Karpas-422 (cell line): ENCODE results near the gene CCDC66. TPM values are rescaled to one million over a fixed set of nuclear protein-coding genes. Genes with fewer than 3 reads are reported as not detected.

Source experiments
- DNase-seq: peaks from one replicate; pipeline ENCODE4 v3.0.0-alpha.2; 2015
- H2AFZ ChIP-seq: fragments of 200-600 bp; sonication (generic); 2 replicates; pipeline ENCODE4 v1.6.1; 2014; ENCODE audit warnings: antibody characterized with exemption, low read length, mixed read lengths
- H3K27ac ChIP-seq: fragments of 200-600 bp; sonication (generic); 2 replicates; pipeline ENCODE4 v1.5.1; 2014; ENCODE audit warnings: mild to moderate bottlenecking, low read length, moderate library complexity
- H3K27me3 ChIP-seq: fragments of 200-600 bp; sonication (generic); 2 replicates; pipeline ENCODE4 v1.6.1; 2014; ENCODE audit warnings: low read length, mixed read lengths
- H3K36me3 ChIP-seq: fragments of 200-600 bp; sonication (generic); 2 replicates; pipeline ENCODE4 v1.6.1; 2014; ENCODE audit warnings: low read length, mixed read lengths; ENCODE audit not compliant: insufficient read depth
- H3K4me1 ChIP-seq: fragments of 200-600 bp; sonication (generic); 2 replicates; pipeline ENCODE4 v1.6.1; 2014; ENCODE audit warnings: mild to moderate bottlenecking, low read length, mixed read lengths
- H3K4me2 ChIP-seq: fragments of 200-600 bp; sonication (generic); 2 replicates; pipeline ENCODE4 v1.6.1; 2014; ENCODE audit warnings: low read length, low read depth, mild to moderate bottlenecking; ENCODE audit not compliant: poor library complexity, severe bottlenecking
- H3K4me3 ChIP-seq: fragments of 200-600 bp; sonication (generic); 2 replicates; pipeline ENCODE4 v1.5.1; 2014; ENCODE audit warnings: mild to moderate bottlenecking, antibody characterized with exemption, low read length, mixed read lengths
- H3K79me2 ChIP-seq: fragments of 200-600 bp; sonication (generic); 2 replicates; pipeline ENCODE4 v1.6.1; 2014; ENCODE audit warnings: mild to moderate bottlenecking, low read length, mixed read lengths
- H3K9ac ChIP-seq: fragments of 200-600 bp; sonication (generic); 2 replicates; pipeline ENCODE4 v1.6.0; 2014; ENCODE audit warnings: low read length
- H3K9me2 ChIP-seq: fragments of 200-600 bp; sonication (generic), shearing (Covaris generic); replicated peaks from 2 replicates; pipeline ENCODE4 v1.6.0; 2014; ENCODE audit warnings: mild to moderate bottlenecking, low read length, moderate library complexity; ENCODE audit not compliant: insufficient read depth
- H3K9me3 ChIP-seq: fragments of 300-700, 200-600 bp; sonication (generic); 2 replicates; pipeline ENCODE4 v1.6.1; 2014; ENCODE audit warnings: low read length, mixed read lengths
- H4K20me1 ChIP-seq: fragments of 200-600 bp; sonication (generic); 2 replicates; pipeline ENCODE4 v1.6.1; 2014; ENCODE audit warnings: mild to moderate bottlenecking, antibody characterized with exemption, low read length, low read depth; ENCODE audit not compliant: insufficient read depth
- total RNA-seq: library from RNA; depleted of rRNA; stranded (reverse); fragments of >200 nt; shearing (Covaris generic); gene quantifications from 2 replicates; pipeline ENCODE4 v1.2.3, GENCODE V29; 2014; ENCODE audit warnings: low replicate concordance

Gene CCDC66
- total RNA-seq, 1 experiment from 2014 or later: 103 TPM

DNA sequence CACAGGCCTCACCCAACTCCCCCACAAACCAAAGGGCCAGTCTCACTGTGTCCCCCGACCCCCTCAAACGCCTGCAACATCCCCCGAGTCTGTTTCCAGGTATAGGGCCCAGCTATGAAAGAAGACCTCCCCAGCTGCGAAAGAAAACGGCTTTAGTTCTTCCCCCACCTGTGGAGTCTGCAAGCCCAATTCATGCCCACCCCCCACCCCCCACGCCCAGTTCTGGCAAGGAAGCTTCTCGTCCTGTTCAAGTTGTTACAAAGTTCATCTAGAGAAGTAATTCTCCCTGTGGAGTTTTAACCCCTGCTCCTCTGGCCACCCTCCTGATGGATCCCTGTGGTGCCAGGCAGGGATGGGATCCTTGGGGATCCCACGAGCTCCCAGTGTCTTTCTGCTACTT lies 54.4 kb downstream of the CCDC66 start:
- Histone ChIP-seq H3K4me2 (no peak overlapping the region), H3K9me3 (no peaks in the 10 kb centered on the region), H3K36me3 (peaks cover 38% of the 10 kb centered on the region), H3K27ac (no peak overlapping the region), H3K9me2 (no peaks in the 10 kb centered on the region), H2AFZ (no peak overlapping the region), H3K4me3 (no peak overlapping the region), H3K4me1 (no peaks in the 10 kb centered on the region), H3K27me3 (no peaks in the 10 kb centered on the region), H4K20me1 (no peaks in the 10 kb centered on the region), H3K9ac (no peak overlapping the region), H3K79me2 (peaks cover 61% of the 10 kb centered on the region)
- no peak for DNase-seq

DNA sequence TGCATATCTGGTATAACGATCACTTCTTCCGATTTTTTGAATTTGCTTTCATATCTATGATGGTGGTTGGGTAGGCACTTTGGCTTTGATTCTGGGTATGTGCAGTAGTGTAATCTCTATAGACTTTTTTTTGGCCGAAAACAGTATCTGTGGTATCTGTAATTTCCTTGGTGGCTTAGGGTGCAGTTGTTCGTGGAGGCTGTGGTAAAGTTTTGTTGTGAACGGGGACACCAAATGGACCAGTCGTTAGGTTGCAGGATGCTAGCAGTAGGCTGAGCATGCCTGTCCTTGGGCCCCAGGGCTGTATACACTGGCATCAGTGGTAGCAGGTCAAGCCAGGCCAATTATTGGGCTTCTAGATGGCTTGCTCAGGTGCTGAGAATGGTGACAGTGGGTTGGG lies 55.2 kb downstream of the CCDC66 start:
- Histone ChIP-seq H3K4me2 (no peak overlapping the region), H3K4me3 (no peak overlapping the region), H3K9me3 (no peaks in the 10 kb centered on the region), H4K20me1 (no peaks in the 10 kb centered on the region), H3K27ac (no peak overlapping the region), H3K9ac (no peak overlapping the region), H2AFZ (no peak overlapping the region), H3K79me2 (peaks cover 60% of the 10 kb centered on the region), H3K4me1 (no peaks in the 10 kb centered on the region), H3K9me2 (no peaks in the 10 kb centered on the region), H3K27me3 (no peaks in the 10 kb centered on the region), H3K36me3 (peaks cover 46% of the 10 kb centered on the region)
- no peak for DNase-seq

DNA sequence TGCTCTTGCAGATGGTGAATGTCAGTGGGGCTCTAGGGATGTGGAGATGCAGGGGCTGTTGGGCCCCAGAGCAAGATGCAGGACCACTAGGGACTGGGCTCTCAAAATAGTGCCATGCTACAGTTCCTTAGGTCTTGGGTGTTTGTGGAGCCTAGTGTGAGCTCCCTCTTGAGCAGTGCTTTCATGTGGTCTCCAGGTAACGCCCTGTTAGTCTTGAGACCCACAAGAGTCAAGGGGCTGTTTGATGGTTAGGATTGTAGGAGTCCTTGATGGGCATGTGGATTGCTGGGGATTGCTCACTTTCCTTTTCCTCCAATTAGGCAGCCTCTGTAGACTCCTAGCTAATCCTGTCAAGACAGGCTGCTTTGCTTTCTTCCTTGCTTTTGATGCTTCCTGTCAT lies 56.0 kb downstream of the CCDC66 start:
- Histone ChIP-seq H3K36me3 (peaks cover 54% of the 10 kb centered on the region), H3K9me2 (no peaks in the 10 kb centered on the region), H4K20me1 (no peaks in the 10 kb centered on the region), H3K27me3 (no peaks in the 10 kb centered on the region), H3K4me1 (no peaks in the 10 kb centered on the region), H3K79me2 (peaks cover 57% of the 10 kb centered on the region), H3K9ac (no peak overlapping the region), H3K4me2 (no peak overlapping the region), H3K27ac (no peak overlapping the region), H3K4me3 (no peak overlapping the region), H2AFZ (no peak overlapping the region), H3K9me3 (no peaks in the 10 kb centered on the region)
- DNase-seq: no peak

DNA sequence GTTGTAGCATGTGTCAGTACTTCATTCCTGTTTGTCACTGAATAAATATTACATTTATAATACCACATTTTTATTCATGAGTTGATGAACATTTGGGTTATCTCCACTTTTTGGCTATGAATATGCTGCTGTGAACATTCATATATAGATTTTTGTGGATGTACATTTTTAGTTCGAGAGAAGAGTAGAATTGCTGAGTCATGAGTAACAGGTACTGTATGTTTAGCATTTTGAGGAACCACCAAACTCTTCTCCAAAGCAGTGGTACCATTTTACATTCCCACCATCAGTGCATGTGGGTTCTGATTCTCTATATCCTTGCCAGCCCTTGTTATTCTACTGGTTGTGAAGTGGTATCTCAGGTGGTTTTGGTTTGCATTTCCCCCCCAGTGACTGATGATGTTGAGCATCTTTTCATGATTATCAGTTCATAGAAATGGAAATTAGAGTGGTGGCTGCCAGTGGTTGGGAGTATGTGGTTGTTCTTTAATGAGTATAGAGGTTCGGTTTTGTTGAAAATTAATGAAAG lies 59.6 kb downstream of the CCDC66 start:
- Histone ChIP-seq H3K4me1 (peaks cover 5% of the 10 kb centered on the region), H3K9ac (no peak overlapping the region), H3K4me2 (no peak overlapping the region), H3K79me2 (peaks cover 32% of the 10 kb centered on the region), H2AFZ (no peak overlapping the region), H3K9me2 (no peaks in the 10 kb centered on the region), H3K27ac (peak overlapping the region; percentile 27; the same call in 1 of the 2 replicates), H3K27me3 (no peaks in the 10 kb centered on the region), H3K9me3 (no peaks in the 10 kb centered on the region), H3K36me3 (peaks cover 74% of the 10 kb centered on the region), H3K4me3 (no peak overlapping the region), H4K20me1 (no peaks in the 10 kb centered on the region)
- no peak for DNase-seq

DNA sequence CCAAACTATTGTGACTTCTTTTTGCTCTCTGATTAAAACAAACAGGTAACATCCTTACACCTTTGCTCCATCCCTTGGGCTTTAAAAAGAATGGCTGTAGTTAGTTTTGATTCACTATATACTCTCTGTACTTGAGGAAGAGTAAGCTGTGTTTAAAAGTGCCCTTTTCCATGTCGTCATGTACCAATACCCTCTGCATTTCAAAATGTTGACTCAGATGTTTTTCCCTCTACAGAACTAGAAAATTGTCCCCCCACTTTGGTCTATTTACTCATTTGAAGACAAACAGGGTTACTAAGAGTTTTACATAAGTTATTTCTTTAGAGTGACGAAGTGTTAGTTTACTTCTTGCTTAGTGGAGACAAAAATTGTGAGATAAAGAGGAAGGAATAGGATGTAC lies 63.4 kb downstream of the CCDC66 start:
- Histone ChIP-seq H3K9me2 (no peaks in the 10 kb centered on the region), H3K9ac (no peak overlapping the region), H3K36me3 (peaks cover 84% of the 10 kb centered on the region), H2AFZ (no peak overlapping the region), H3K4me2 (no peak overlapping the region), H3K79me2 (peaks cover 18% of the 10 kb centered on the region), H3K27ac (no peak overlapping the region), H4K20me1 (no peaks in the 10 kb centered on the region), H3K4me3 (no peak overlapping the region), H3K9me3 (no peaks in the 10 kb centered on the region), H3K4me1 (peaks cover 11% of the 10 kb centered on the region), H3K27me3 (no peaks in the 10 kb centered on the region)
- no peak for DNase-seq

DNA sequence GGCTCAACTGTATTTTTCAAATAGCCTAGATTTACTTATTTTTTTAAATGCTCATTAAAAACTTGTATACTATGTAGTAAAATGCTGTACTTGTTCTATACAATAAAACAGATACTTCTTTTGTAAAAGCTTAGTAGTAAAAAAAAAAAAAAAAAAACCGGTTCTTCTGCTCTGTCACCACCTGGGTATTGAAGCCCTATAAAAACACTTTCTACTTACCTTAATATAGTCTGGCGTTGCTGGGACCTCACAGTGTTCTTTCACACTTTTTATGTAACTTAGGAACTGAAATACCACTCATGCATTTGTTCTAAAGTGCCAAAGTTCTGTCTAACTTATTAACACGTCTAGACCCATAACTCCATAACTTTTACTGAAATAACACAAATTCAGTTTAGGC lies 64.7 kb downstream of the CCDC66 start:
- Histone ChIP-seq H3K79me2 (peaks cover 18% of the 10 kb centered on the region), H3K36me3 (peaks cover 78% of the 10 kb centered on the region), H3K4me3 (no peak overlapping the region)

DNA sequence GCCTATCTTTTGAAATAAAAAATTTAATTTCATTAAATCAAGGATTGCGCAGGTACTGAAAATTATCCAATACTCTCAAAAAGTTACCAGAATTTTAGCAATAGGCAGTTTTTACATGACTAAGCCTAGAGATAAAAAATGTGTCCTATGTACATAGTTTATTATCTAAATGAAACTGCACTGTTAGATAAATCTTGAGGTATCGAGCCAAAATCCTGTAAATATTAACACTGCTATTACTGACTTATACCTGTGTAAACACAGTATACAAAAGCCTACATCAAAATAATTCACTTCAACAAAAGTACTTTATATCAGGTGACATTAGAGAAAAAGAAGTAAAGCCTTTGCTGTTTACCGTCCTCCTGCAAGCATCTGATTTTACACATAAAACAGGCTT lies 65.4 kb downstream of the CCDC66 start:
- DNase-seq: no peak
- Histone ChIP-seq H3K9me3 (no peaks in the 10 kb centered on the region), H3K9ac (no peak overlapping the region), H3K4me2 (no peak overlapping the region), H2AFZ (no peak overlapping the region), H4K20me1 (no peaks in the 10 kb centered on the region), H3K27ac (no peak overlapping the region), H3K36me3 (peaks cover 78% of the 10 kb centered on the region), H3K4me3 (no peak overlapping the region), H3K27me3 (no peaks in the 10 kb centered on the region), H3K79me2 (peaks cover 14% of the 10 kb centered on the region), H3K4me1 (peaks cover 11% of the 10 kb centered on the region), H3K9me2 (no peaks in the 10 kb centered on the region)

More for the DNA sequence above, 64.7 kb downstream of the CCDC66 start:
- Histone ChIP-seq H3K9me2 (no peaks in the 10 kb centered on the region), H4K20me1 (no peaks in the 10 kb centered on the region), H3K9ac (no peak overlapping the region), H3K9me3 (no peaks in the 10 kb centered on the region), H3K27me3 (no peaks in the 10 kb centered on the region), H3K4me2 (no peak overlapping the region), H2AFZ (no peak overlapping the region), H3K4me1 (peaks cover 11% of the 10 kb centered on the region), H3K27ac (no peak overlapping the region)
- no peak for DNase-seq

DNA sequence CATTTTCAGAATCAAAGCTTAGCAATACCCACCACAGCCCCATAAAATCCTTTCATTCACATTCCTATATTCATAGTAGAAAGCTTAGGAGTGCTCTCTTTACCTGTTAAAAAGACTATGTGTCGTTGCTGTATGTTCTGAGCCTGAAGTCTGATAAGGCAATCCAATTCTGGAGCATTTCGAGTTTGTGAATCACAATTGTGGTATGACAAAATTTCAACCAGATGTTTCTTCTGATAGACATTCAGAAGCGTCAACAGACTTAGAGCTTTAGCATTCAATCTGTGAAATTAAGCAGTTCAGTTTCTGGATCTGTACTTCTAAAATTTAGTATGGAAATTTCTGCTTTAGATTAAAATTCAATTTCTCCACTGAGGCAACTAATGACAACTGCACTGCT lies 67.8 kb downstream of the CCDC66 start:
- H3K4me1 ChIP-seq: peaks cover 11% of the 10 kb centered on the region
- H3K4me2 ChIP-seq: no peak overlapping the region
- no peak overlapping the region for H2AFZ ChIP-seq
- no peaks in the 10 kb centered on the region for H3K9me2 ChIP-seq
- no peak overlapping the region for H3K4me3 ChIP-seq
- H3K9me3 ChIP-seq: no peaks in the 10 kb centered on the region
- H3K79me2 ChIP-seq: peaks cover 7% of the 10 kb centered on the region; the same call in 1 of the 2 replicates
- peaks cover 67% of the 10 kb centered on the region for H3K36me3 ChIP-seq
- no peak for DNase-seq
- H3K27ac ChIP-seq: no peak overlapping the region
- H3K9ac ChIP-seq: no peak overlapping the region
- H3K27me3 ChIP-seq: no peaks in the 10 kb centered on the region
- no peaks in the 10 kb centered on the region for H4K20me1 ChIP-seq

DNA sequence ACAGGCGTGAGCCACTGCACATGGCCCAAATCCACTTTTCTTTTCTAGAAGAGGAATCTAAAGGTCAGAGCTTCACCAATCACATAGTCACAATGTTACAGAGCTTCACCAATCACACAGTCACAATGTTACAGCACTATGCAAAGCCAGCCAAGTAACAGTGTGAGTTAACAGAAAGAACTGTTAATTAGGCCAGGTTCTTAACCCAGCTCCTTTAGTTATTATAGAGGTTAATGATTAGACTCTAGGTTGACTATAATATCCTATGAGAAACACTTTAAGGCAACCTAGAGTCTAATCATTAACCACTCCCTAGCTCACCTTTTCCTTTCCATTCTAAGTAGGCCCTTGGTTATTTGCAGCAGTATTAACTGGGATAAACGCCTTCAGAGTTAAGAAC lies 72.1 kb downstream of the CCDC66 start:
- no peak overlapping the region for H3K4me3 ChIP-seq
- H3K4me2 ChIP-seq: no peak overlapping the region
- H3K27me3 ChIP-seq: no peaks in the 10 kb centered on the region
- no peaks in the 10 kb centered on the region for H3K9me2 ChIP-seq
- no peak overlapping the region for H3K27ac ChIP-seq
- H3K36me3 ChIP-seq: peaks cover 59% of the 10 kb centered on the region; the same call in 1 of the 2 replicates
- H3K9ac ChIP-seq: no peak overlapping the region
- no peaks in the 10 kb centered on the region for H3K9me3 ChIP-seq
- no peaks in the 10 kb centered on the region for H3K4me1 ChIP-seq
- H2AFZ ChIP-seq: no peak overlapping the region
- DNase-seq: no peak
- H3K79me2 ChIP-seq: peaks cover 9% of the 10 kb centered on the region
- no peaks in the 10 kb centered on the region for H4K20me1 ChIP-seq
